Neural cell (in vitro differentiated cells): ENCODE results near the gene ATP2C2. TPM values are rescaled to one million over a fixed set of nuclear protein-coding genes. Genes with fewer than 3 reads are reported as not detected.

Experiments
- H2AFZ ChIP-seq: fragments of 200-600, 300-800 bp; sonication (generic), shearing (Covaris generic); 2 replicates; pipeline ENCODE4 v1.6.0; 2014; ENCODE audit warnings: low read depth, mild to moderate bottlenecking, antibody characterized with exemption, low read length, moderate library complexity
- H3F3A ChIP-seq: fragments of 200-600 bp; shearing (Covaris generic); 2 replicates; pipeline ENCODE4 v1.6.1; 2016; ENCODE audit warnings: mild to moderate bottlenecking, moderate library complexity, mixed read lengths, antibody characterized with exemption, low read length; ENCODE audit not compliant: insufficient read depth, poor library complexity, severe bottlenecking
- H3K27ac ChIP-seq: fragments of 200-600, 300-800 bp; sonication (generic), shearing (Covaris generic); 2 replicates; pipeline ENCODE4 v1.5.1; 2014; ENCODE audit warnings: mild to moderate bottlenecking, low read length, moderate library complexity
- H3K27me3 ChIP-seq: fragments of 300-800, 200-600 bp; sonication (generic), shearing (Covaris generic); 2 replicates; pipeline ENCODE4 v1.6.0; 2014; ENCODE audit warnings: mild to moderate bottlenecking, low read depth, low read length, moderate library complexity; ENCODE audit not compliant: insufficient read depth
- H3K36me3 ChIP-seq: fragments of 300-800, 200-600 bp; sonication (generic), shearing (Covaris generic); 2 replicates; pipeline ENCODE4 v1.5.1; 2014; ENCODE audit warnings: mild to moderate bottlenecking, antibody characterized with exemption, low read length, moderate library complexity; ENCODE audit not compliant: insufficient read depth
- H3K4me2 ChIP-seq: fragments of 300-800, 200-600 bp; sonication (generic), shearing (Covaris generic); 2 replicates; pipeline ENCODE4 v1.6.0; 2014; ENCODE audit warnings: mild to moderate bottlenecking, low read length
- H3K4me3 ChIP-seq: fragments of 300-800, 200-600 bp; sonication (generic), shearing (Covaris generic); 2 replicates; pipeline ENCODE4 v1.5.1; 2014; ENCODE audit warnings: mild to moderate bottlenecking, low read length, moderate library complexity
- H3K79me2 ChIP-seq: fragments of 200-600 bp; shearing (Covaris generic); replicated peaks from 2 replicates; pipeline ENCODE4 v1.6.0; 2014; ENCODE audit warnings: mild to moderate bottlenecking, low read length, moderate library complexity; ENCODE audit not compliant: insufficient read depth
- H3K9ac ChIP-seq: fragments of 300-800, 200-600 bp; sonication (generic), shearing (Covaris generic); 2 replicates; pipeline ENCODE4 v1.6.1; 2016; ENCODE audit warnings: mild to moderate bottlenecking, low read length, mixed read lengths
- H3K9me2 ChIP-seq: fragments of 200-600 bp; shearing (Covaris generic); 2 replicates; pipeline ENCODE4 v1.6.1; 2016; ENCODE audit warnings: mild to moderate bottlenecking, low read length, mixed read lengths; ENCODE audit not compliant: insufficient read depth
- H3K9me3 ChIP-seq: fragments of 200-600, 300-800 bp; sonication (generic), shearing (Covaris generic); 2 replicates; pipeline ENCODE4 v1.6.1; 2016; ENCODE audit warnings: mild to moderate bottlenecking, mixed run types, low read length, moderate library complexity, mixed read lengths
- H4K20me1 ChIP-seq: fragments of 200-600 bp; shearing (Covaris generic); 2 replicates; pipeline ENCODE4 v1.6.1; 2016; ENCODE audit warnings: mild to moderate bottlenecking, mixed run types; ENCODE audit not compliant: insufficient read depth
- CTCF ChIP-seq: fragments of 450-650 bp; IDR thresholded peaks from 2 replicates; pipeline ENCODE4 v1.5.1; 2014; ENCODE audit warnings: antibody characterized with exemption, mild to moderate bottlenecking, moderate library complexity; ENCODE audit not compliant: poor library complexity, severe bottlenecking
- EP300 ChIP-seq: fragments of 450-650 bp; conservative IDR thresholded peaks from 2 replicates; pipeline ENCODE4 v1.6.1; 2014; ENCODE audit warnings: antibody characterized with exemption, mild to moderate bottlenecking, moderate library complexity; ENCODE audit not compliant: poor library complexity, severe bottlenecking
- EZH2 ChIP-seq: fragments of 200-600, 300-800 bp; shearing (Covaris generic), sonication (generic); IDR thresholded peaks from 2 replicates; pipeline ENCODE4 v1.6.1; 2014; ENCODE audit warnings: antibody characterized with exemption, low read length, borderline replicate concordance, mild to moderate bottlenecking; ENCODE audit not compliant: insufficient read depth, poor library complexity, severe bottlenecking
- MXI1 ChIP-seq: fragments of 450-650 bp; conservative IDR thresholded peaks from 2 replicates; pipeline ENCODE4 v1.6.1; 2014; ENCODE audit warnings: antibody characterized with exemption, mild to moderate bottlenecking; ENCODE audit not compliant: poor library complexity, severe bottlenecking
- POLR2AphosphoS5 ChIP-seq: IDR thresholded peaks from 2 replicates; pipeline ENCODE4 v1.6.1; 2012
- RAD21 ChIP-seq: fragments of 450-650 bp; conservative IDR thresholded peaks from 2 replicates; pipeline ENCODE4 v1.6.1; 2014; ENCODE audit warnings: antibody characterized with exemption, mild to moderate bottlenecking, moderate library complexity
- SMC3 ChIP-seq: fragments of 450-650 bp; conservative IDR thresholded peaks from 2 replicates; pipeline ENCODE4 v1.6.1; 2014; ENCODE audit warnings: antibody characterized with exemption, mild to moderate bottlenecking, moderate library complexity; ENCODE audit not compliant: poor library complexity
- TAF1 ChIP-seq: IDR thresholded peaks from 2 replicates; pipeline ENCODE4 v1.6.1; 2012; ENCODE audit warnings: low read depth
- polyA plus RNA-seq: library from polyadenylated mRNA; depleted of rRNA; stranded (reverse); fragments of >200 nt; gene quantifications from 2 replicates; pipeline ENCODE4 v1.2.3, GENCODE V29; 2014
- TF ChIP-seq, protein P1 (sequence below): IDR thresholded peaks from 2 replicates; pipeline ENCODE4 v1.6.1; 2012; ENCODE audit warnings: borderline replicate concordance

Gene ATP2C2
- polyA plus RNA-seq, 1 donor from 2014 or later, result not detected

DNA sequence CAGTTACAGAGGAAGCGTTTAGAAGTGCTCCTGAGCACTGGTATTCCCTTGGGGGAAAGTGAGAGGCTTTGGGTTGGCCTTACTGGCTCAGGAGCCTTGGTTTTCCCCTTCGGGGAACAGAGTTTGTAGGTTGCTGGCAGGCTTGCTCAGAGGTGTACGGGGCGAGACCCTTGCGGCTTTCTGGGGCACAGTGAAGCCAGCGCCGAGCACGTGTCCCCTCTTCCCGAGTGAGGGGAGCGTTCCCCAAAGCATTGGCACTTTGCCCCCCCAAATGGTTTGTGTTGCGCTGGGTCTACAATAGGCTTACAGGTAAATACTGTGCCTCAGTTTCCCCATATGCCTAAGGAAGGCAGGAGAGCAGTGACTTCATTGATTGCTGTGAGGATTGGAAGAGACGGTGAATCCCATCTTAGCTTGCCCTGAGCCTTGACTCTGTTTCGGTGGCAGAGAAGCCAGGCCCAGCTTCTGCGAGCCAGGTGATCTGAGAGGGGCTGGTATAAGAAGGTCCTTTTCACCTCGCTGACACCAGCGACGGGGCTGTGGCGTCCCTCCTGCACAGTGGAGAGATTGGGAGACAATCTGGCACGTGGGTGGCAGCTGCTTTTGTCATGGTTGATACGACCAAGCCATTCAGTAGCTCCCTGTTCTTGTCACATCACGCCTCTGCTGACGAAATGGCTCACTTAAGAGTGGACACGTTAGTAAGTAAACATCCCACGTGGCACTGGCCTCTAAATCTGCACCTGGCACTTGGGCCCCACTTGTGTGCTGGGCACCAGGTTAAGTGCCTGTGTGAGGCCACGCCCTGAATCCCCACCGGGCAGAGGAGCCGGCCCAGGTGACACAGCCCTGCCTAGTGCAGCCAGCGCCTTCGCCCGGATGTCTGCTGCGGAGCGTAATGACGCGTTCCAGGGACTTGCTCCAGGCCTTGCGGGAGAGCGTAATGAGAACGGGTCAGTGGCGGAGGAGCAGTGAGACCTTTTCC is 81.1 kb downstream of the ATP2C2 start:
- TF ChIP-seq CTCF (no peak), EZH2 (no peak), RAD21 (no peak), SMC3 (no peak), MXI1 (no peak), EP300 (no peak), TAF1 (no peak), POLR2AphosphoS5 (no peak)
- TF ChIP-seq, protein P1, sequence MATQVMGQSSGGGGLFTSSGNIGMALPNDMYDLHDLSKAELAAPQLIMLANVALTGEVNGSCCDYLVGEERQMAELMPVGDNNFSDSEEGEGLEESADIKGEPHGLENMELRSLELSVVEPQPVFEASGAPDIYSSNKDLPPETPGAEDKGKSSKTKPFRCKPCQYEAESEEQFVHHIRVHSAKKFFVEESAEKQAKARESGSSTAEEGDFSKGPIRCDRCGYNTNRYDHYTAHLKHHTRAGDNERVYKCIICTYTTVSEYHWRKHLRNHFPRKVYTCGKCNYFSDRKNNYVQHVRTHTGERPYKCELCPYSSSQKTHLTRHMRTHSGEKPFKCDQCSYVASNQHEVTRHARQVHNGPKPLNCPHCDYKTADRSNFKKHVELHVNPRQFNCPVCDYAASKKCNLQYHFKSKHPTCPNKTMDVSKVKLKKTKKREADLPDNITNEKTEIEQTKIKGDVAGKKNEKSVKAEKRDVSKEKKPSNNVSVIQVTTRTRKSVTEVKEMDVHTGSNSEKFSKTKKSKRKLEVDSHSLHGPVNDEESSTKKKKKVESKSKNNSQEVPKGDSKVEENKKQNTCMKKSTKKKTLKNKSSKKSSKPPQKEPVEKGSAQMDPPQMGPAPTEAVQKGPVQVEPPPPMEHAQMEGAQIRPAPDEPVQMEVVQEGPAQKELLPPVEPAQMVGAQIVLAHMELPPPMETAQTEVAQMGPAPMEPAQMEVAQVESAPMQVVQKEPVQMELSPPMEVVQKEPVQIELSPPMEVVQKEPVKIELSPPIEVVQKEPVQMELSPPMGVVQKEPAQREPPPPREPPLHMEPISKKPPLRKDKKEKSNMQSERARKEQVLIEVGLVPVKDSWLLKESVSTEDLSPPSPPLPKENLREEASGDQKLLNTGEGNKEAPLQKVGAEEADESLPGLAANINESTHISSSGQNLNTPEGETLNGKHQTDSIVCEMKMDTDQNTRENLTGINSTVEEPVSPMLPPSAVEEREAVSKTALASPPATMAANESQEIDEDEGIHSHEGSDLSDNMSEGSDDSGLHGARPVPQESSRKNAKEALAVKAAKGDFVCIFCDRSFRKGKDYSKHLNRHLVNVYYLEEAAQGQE, result no peak
- Histone ChIP-seq H3K9me2 (no peaks in the 10 kb centered on the region), H3K4me3 (no peak overlapping the region), H3K4me2 (no peak overlapping the region), H3K27ac (no peak overlapping the region), H3K36me3 (peaks cover 1% of the 10 kb centered on the region), H3F3A (no peaks in the 10 kb centered on the region), H3K9ac (no peak overlapping the region), H4K20me1 (no peaks in the 10 kb centered on the region), H3K79me2 (no peaks in the 10 kb centered on the region), H3K9me3 (no peaks in the 10 kb centered on the region), H3K27me3 (no peaks in the 10 kb centered on the region), H2AFZ (no peak overlapping the region)

- Histone ChIP-seq H3K4me3 (no peak overlapping the region), H3K9ac (no peak overlapping the region), H3K27me3 (no peaks in the 10 kb centered on the region), H3K9me2 (no peaks in the 10 kb centered on the region), H3K27ac (no peak overlapping the region), H3K79me2 (no peaks in the 10 kb centered on the region), H3K9me3 (no peaks in the 10 kb centered on the region), H2AFZ (no peak overlapping the region), H3K4me2 (no peak overlapping the region), H3F3A (no peaks in the 10 kb centered on the region), H4K20me1 (no peaks in the 10 kb centered on the region), H3K36me3 (peaks cover 3% of the 10 kb centered on the region)
- no peak for TF ChIP-seq EP300
- no peak for TF ChIP-seq CTCF
- TF ChIP-seq POLR2AphosphoS5, result no peak
- no peak for TF ChIP-seq EZH2
- TF ChIP-seq SMC3, result no peak
- no peak for TF ChIP-seq RAD21
- no peak for TF ChIP-seq TAF1
- no peak for TF ChIP-seq MXI1
- TF ChIP-seq, protein P1, result no peak
Observed at GRCh38 chr16:84450176-84450865, 82.0 kb downstream of the ATP2C2 start.
